Measurements from ENCODE around the gene TIMM8A. TPM values are rescaled to one million over a fixed set of nuclear protein-coding genes. Genes with fewer than 3 reads are reported as not detected.

The TIMM8A gene
- total RNA-seq, 4 donors from 2014 or later = 3.0 to 4.8 (median 3.7) TPM

DNA sequence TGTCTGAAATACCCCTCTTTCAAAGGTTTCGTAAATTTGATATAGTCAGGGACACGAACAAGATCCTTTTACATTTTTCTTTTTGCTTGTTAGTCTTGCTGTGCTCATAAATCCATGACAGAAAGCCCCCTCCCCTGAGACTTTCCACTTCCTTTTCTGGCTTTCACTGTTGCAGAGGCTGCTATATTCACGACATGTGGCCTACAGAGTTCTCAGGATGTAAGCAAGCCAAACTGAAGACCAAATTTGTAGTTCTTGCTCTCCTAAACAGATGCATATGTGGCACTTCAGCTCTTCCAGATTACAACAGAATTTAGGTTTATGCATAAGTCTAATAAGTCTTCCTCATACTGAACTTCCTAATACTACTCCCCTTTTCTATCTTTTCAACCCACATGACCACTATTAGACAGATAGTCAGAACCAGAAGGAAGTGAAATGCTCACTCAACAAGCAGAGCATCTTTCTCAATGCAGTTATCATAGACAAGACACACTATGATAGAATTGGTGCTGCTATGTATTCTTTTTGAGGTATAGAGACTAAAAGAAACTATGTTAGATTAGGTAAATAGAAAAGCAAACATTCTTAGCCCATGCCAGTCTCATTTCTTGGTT, 22.5 kb upstream of the TIMM8A start:
- DNase-seq (ENCODE audit: extremely low spot score) = no peak
- no peak overlapping the region for H3K27ac ChIP-seq (replicated peaks in 1 of 4)
- H3K27me3 ChIP-seq = no peaks in the 10 kb centered on the region
- H3K9me3 ChIP-seq = no peaks in the 10 kb centered on the region
- no peaks in the 10 kb centered on the region for H3K36me3 ChIP-seq
- intact Hi-C loops (cut with DNase I) = no loop called here
- no peaks in the 10 kb centered on the region for H3K4me1 ChIP-seq
- no peak overlapping the region for H3K4me3 ChIP-seq
- TF ChIP-seq POLR2AphosphoS5 (IDR thresholded peaks at IDR 0.05) (no peak), EP300 (IDR thresholded peaks at IDR 0.05) (no peak), POLR2A (IDR thresholded peaks at IDR 0.05; ENCODE audit: low read depth) (no peak)
- TF ChIP-seq, protein P1, sequence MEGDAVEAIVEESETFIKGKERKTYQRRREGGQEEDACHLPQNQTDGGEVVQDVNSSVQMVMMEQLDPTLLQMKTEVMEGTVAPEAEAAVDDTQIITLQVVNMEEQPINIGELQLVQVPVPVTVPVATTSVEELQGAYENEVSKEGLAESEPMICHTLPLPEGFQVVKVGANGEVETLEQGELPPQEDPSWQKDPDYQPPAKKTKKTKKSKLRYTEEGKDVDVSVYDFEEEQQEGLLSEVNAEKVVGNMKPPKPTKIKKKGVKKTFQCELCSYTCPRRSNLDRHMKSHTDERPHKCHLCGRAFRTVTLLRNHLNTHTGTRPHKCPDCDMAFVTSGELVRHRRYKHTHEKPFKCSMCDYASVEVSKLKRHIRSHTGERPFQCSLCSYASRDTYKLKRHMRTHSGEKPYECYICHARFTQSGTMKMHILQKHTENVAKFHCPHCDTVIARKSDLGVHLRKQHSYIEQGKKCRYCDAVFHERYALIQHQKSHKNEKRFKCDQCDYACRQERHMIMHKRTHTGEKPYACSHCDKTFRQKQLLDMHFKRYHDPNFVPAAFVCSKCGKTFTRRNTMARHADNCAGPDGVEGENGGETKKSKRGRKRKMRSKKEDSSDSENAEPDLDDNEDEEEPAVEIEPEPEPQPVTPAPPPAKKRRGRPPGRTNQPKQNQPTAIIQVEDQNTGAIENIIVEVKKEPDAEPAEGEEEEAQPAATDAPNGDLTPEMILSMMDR (IDR thresholded peaks at IDR 0.05) = no peak
- 55% methylated on average over 3 of the region's 3 CpGs for WGBS

DNA sequence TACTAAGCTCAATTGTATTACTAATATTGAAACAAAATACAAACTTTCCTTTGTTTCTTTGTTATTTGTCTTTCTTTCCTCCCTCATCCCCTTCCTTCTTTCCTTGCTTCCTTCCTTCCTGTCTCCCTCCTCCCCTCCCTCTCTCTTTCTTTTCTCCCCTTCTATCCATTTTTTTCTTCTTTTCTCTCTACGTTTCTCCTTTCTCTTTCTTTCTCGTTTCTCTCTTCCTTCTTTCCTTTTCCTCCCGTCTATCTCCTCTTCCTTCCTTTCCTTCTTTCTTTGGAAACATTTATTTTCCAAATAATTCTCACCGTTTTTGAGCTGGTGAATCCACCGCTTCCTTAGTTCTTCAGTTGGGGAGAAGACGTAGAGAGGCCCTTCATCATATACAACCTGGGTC, 21.1 kb upstream of the TIMM8A start:
- Histone ChIP-seq H3K9me3 (no peaks in the 10 kb centered on the region), H3K4me1 (no peaks in the 10 kb centered on the region), H3K4me3 (no peak overlapping the region), H3K36me3 (no peaks in the 10 kb centered on the region), H3K27ac (replicated peaks in 1 of 4) (no peak overlapping the region), H3K27me3 (no peaks in the 10 kb centered on the region)
- DNase-seq (ENCODE audit: extremely low spot score) = no peak
- WGBS = 70% methylated on average over 6 of the region's 6 CpGs
- intact Hi-C loops (cut with DNase I) = no loop called here
- TF ChIP-seq EP300 (IDR thresholded peaks at IDR 0.05) (no peak), POLR2A (IDR thresholded peaks at IDR 0.05; ENCODE audit: low read depth) (no peak), POLR2AphosphoS5 (IDR thresholded peaks at IDR 0.05) (no peak)
- TF ChIP-seq, protein P1 (IDR thresholded peaks at IDR 0.05) = no peak

DNA sequence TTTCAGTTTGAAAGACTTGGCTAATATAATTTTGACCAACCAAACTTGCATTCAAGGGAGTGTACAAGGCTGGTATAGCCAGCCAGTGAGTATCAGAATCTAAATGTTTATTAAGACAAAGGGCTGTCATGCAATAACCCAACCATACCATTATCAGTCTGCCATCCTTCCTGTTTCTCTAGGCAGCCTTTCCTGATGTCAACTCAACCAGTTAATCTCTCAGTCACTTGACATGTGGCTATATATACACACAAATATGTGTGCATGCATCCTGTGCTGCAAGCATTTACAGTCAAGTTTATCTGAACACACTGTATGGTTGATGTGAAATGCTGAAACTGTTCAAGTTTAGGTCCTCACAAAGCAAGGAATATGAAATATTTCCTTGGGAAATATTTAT, 20.3 kb upstream of the TIMM8A start:
- no peaks in the 10 kb centered on the region for H3K9me3 ChIP-seq
- H3K4me1 ChIP-seq = no peaks in the 10 kb centered on the region
- TF ChIP-seq, protein P1 (IDR thresholded peaks at IDR 0.05) = no peak
- TF ChIP-seq POLR2A (IDR thresholded peaks at IDR 0.05; ENCODE audit: low read depth) = no peak
- no peak for TF ChIP-seq EP300 (IDR thresholded peaks at IDR 0.05)
- TF ChIP-seq POLR2AphosphoS5 (IDR thresholded peaks at IDR 0.05) = no peak
- no peaks in the 10 kb centered on the region for H3K27me3 ChIP-seq
- DNase-seq (ENCODE audit: extremely low spot score) = no peak
- no peak overlapping the region for H3K27ac ChIP-seq (replicated peaks in 1 of 4)
- intact Hi-C loops (cut with DNase I) = no loop called here
- H3K4me3 ChIP-seq = no peak overlapping the region
- no peaks in the 10 kb centered on the region for H3K36me3 ChIP-seq

DNA sequence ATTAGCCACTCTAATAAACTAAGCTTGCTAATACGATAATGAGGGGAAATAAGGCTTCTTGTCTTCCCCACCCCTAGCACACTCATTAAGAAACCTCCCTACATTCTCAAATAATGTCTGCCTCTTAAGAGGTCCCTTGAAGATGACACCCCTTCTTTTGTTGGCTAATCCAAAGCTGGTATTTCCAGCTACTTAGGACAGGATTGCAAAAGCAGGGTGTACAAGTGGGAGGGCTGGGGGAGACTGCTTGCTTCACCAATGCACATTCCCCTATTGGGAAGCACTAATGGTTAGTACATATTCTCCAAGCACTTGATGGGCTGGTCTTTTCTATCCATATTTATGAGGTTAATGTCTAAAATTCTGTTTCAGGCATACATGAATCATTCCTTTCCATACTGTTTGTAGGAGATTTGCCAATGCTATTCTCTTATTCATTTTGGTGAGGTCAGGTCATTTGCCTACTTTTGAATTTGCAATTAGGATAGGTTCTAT, 16.8 kb upstream of the TIMM8A start:
- 71% methylated on average over 1 of the region's 1 CpG for WGBS
- Histone ChIP-seq H3K36me3 (no peaks in the 10 kb centered on the region), H3K27me3 (no peaks in the 10 kb centered on the region), H3K27ac (replicated peaks in 1 of 4) (no peak overlapping the region), H3K4me1 (no peaks in the 10 kb centered on the region), H3K9me3 (no peaks in the 10 kb centered on the region), H3K4me3 (no peak overlapping the region)
- DNase-seq (ENCODE audit: extremely low spot score) = no peak
- intact Hi-C loops (cut with DNase I) = no loop called here
- no peak for TF ChIP-seq POLR2AphosphoS5 (IDR thresholded peaks at IDR 0.05)
- no peak for TF ChIP-seq EP300 (IDR thresholded peaks at IDR 0.05)
- TF ChIP-seq, protein P1 (IDR thresholded peaks at IDR 0.05) = no peak
- TF ChIP-seq POLR2A (IDR thresholded peaks at IDR 0.05; ENCODE audit: low read depth) = no peak

DNA sequence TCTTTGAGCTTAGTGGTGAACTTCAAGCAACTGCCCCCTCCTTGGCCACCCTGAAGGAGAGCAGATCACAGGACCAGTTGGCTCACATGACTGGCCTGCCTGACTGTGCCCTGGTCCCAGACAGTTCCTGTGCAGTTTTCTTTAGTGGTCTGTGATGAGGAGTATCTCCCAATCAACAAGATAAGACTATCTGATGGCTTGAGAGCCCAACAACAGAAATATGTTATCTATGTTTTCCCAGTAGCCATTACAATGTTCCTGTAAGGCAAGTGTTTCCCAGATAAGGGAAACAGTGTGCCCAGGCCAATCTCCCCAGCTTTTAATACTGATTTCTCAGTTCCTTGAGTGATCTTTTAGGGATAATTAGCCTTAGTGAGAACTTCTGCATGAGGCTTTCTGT, 14.2 kb upstream of the TIMM8A start:
- Histone ChIP-seq H3K9me3 (no peaks in the 10 kb centered on the region), H3K4me1 (no peaks in the 10 kb centered on the region), H3K36me3 (no peaks in the 10 kb centered on the region), H3K4me3 (no peak overlapping the region), H3K27ac (replicated peaks in 1 of 4) (no peak overlapping the region), H3K27me3 (no peaks in the 10 kb centered on the region)
- DNase-seq (ENCODE audit: extremely low spot score) = no peak
- no peak for TF ChIP-seq POLR2A (IDR thresholded peaks at IDR 0.05; ENCODE audit: low read depth)
- TF ChIP-seq, protein P1 (IDR thresholded peaks at IDR 0.05) = no peak
- no peak for TF ChIP-seq EP300 (IDR thresholded peaks at IDR 0.05)
- TF ChIP-seq POLR2AphosphoS5 (IDR thresholded peaks at IDR 0.05) = no peak
- intact Hi-C loops (cut with DNase I) = no loop called here

All from esophagus muscularis mucosa (tissue), 4 donors.